ENCODE data around the gene LCE3A.
"Not testable (repeated sequence)": the region's sequence is repeated elsewhere in the genome, so short reads cannot be mapped to it uniquely, and the experiment has no call there.

LCE3A gene

GRCh38 chr1:152622803-152623202 is at the start of gene LCE3A:
Gene LCE3A, minus strand, starts transcription at chr1:152623103. Its CDS starts 0 bp downstream, at chr1:152623103.
- DNase-seq (ENCODE audit: low read depth): no peak

- no peak for DNase-seq (ENCODE audit: low read depth)
Observed at GRCh38 chr1:152667648-152668047, 44.7 kb upstream of the LCE3A start.

- DNase-seq (ENCODE audit: low read depth): not testable (repeated sequence)
Observed at GRCh38 chr1:152666171-152666570, 43.3 kb upstream of the LCE3A start.

GRCh38 chr1:152663098-152663497 is 40.2 kb upstream of the LCE3A start, which contains the start of gene LCE2D:
Gene LCE2D, plus strand, starts transcription at chr1:152663380. Its CDS starts 726 bp downstream, at chr1:152664106.
- no peak for DNase-seq (ENCODE audit: low read depth)

GRCh38 chr1:152658649-152659048 is 35.7 kb upstream of the LCE3A start:
- no peak for DNase-seq (ENCODE audit: low read depth)

- no peak for DNase-seq (ENCODE audit: low read depth)
Observed at GRCh38 chr1:152657677-152658076, 34.8 kb upstream of the LCE3A start.

- no peak for DNase-seq (ENCODE audit: low read depth)
Observed at GRCh38 chr1:152656459-152656858, 33.6 kb upstream of the LCE3A start.

- peak; percentile 18 for DNase-seq (ENCODE audit: low read depth)
Observed at GRCh38 chr1:152654110-152654509, 31.2 kb upstream of the LCE3A start.

GRCh38 chr1:152646656-152647055 is 23.8 kb upstream of the LCE3A start:
- DNase-seq (ENCODE audit: low read depth): no peak

- no peak for DNase-seq (ENCODE audit: low read depth)
Observed at GRCh38 chr1:152645146-152645545, 22.2 kb upstream of the LCE3A start.

GRCh38 chr1:152643945-152644344 is 21.0 kb upstream of the LCE3A start:
- no peak for DNase-seq (ENCODE audit: low read depth)

- DNase-seq (ENCODE audit: low read depth): no peak
Observed at GRCh38 chr1:152640351-152640750, 17.4 kb upstream of the LCE3A start.

GRCh38 chr1:152630596-152630995 is 7.7 kb upstream of the LCE3A start:
- DNase-seq (ENCODE audit: low read depth): no peak

GRCh38 chr1:152626744-152627143 is 3.8 kb upstream of the LCE3A start:
- DNase-seq (ENCODE audit: low read depth): no peak

GRCh38 chr1:152623203-152623844 is 421 bp upstream of the LCE3A start:
- no peak for DNase-seq (ENCODE audit: low read depth)

- no peak for DNase-seq (ENCODE audit: low read depth)
Observed at GRCh38 chr1:152621993-152622392, 910 bp downstream of the LCE3A start.

- no peak for DNase-seq (ENCODE audit: low read depth)
Observed at GRCh38 chr1:152613511-152613910, 9.4 kb downstream of the LCE3A start, which contains the start of gene LCE3B. Gene LCE3B, plus strand, starts transcription at chr1:152613811. Its CDS starts 0 bp downstream, at chr1:152613811.

- no peak for DNase-seq (ENCODE audit: low read depth)
Observed at GRCh38 chr1:152599934-152600333, 23.0 kb downstream of the LCE3A start, which contains the start of gene LCE3C. Gene LCE3C, plus strand, starts transcription at chr1:152600234. Its CDS starts 498 bp downstream, at chr1:152600732.

- no peak for DNase-seq (ENCODE audit: low read depth)
Observed at GRCh38 chr1:152596986-152597385, 25.9 kb downstream of the LCE3A start.

- no peak for DNase-seq (ENCODE audit: low read depth)
Observed at GRCh38 chr1:152585586-152585985, 37.3 kb downstream of the LCE3A start.

- no peak for DNase-seq (ENCODE audit: low read depth)
Observed at GRCh38 chr1:152582647-152583046, 40.3 kb downstream of the LCE3A start.

- DNase-seq (ENCODE audit: low read depth): no peak
Observed at GRCh38 chr1:152580433-152580832, 42.5 kb downstream of the LCE3A start, which contains the start of gene LCE3D. Gene LCE3D, minus strand, starts transcription at chr1:152580516. Its CDS starts 580 bp downstream, at chr1:152579936.

- not testable (repeated sequence) for DNase-seq (ENCODE audit: low read depth)
Observed at GRCh38 chr1:152579526-152579925, 43.4 kb downstream of the LCE3A start.

- no peak for DNase-seq (ENCODE audit: low read depth)
Observed at GRCh38 chr1:152577168-152577567, 45.7 kb downstream of the LCE3A start.
